Measurements from ENCODE around the gene MLPH. TPM values are rescaled to one million over a fixed set of nuclear protein-coding genes. Genes with fewer than 3 reads are reported as not detected.

MLPH gene
- polyA plus RNA-seq, 3 donors, result not detected

- peaks cover 3 to 12% of the 10 kb centered on the region in 2 donors for H3K4me1 ChIP-seq (ENCODE audit: control insufficient read depth in 1 of 2, insufficient read depth in 2 of 2, low read length in 2 of 2)
- no peak overlapping the region for H3K4me2 ChIP-seq (replicated peaks; ENCODE audit: extremely low read depth, low read length, poor library complexity, severe bottlenecking)
- 81% methylated on average over 7 of the region's 8 CpGs for WGBS (ENCODE audit: insufficient coverage)
- no peaks in the 10 kb centered on the region for H3K36me3 ChIP-seq (replicated peaks in 1 of 2; ENCODE audit: control insufficient read depth in 1 of 2, insufficient read depth in 2 of 2, low read length in 2 of 2)
- Mint-ChIP-seq H3K4me3 (no peak overlapping the region), H3K4me1 (peaks cover 18% of the 10 kb centered on the region), H3K9me3 (peaks cover 0 to 2% (median 0%) of the 10 kb centered on the region in 7 donors), H3K36me3 (no peaks in the 10 kb centered on the region), H3K27ac (peak overlapping the region in 1 of 7 donors; percentile 50), H3K27me3 (ENCODE audit: low read depth in 3 of 3) (peaks cover 0 to 21% (median 7%) of the 10 kb centered on the region in 3 donors)
- no peaks in the 10 kb centered on the region for H3K79me2 ChIP-seq (ENCODE audit: insufficient read depth, low read length)
- no peaks in the 10 kb centered on the region for H3K9me3 ChIP-seq (replicated peaks in 1 of 2; ENCODE audit: control insufficient read depth in 1 of 2, insufficient read depth in 1 of 2, low read length in 2 of 2)
- H3K27ac ChIP-seq (ENCODE audit: low read depth in 1 of 2, low read length in 2 of 2), result no peak overlapping the region
- intact Hi-C loops (cut with micrococcal nuclease), result no loop called here
- no peak for DNase-seq
- H3K4me3 ChIP-seq (replicated peaks in 1 of 3; ENCODE audit: low read depth in 2 of 3, low read length in 3 of 3), result no peak overlapping the region
- H3K27me3 ChIP-seq (ENCODE audit: control insufficient read depth in 2 of 2, insufficient read depth in 2 of 2, low read length in 2 of 2), result no peaks in the 10 kb centered on the region
- TF ChIP-seq CTCF (IDR thresholded peaks at IDR 0.05), result no peak
- H4K20me1 ChIP-seq (ENCODE audit: insufficient read depth, low read length), result no peaks in the 10 kb centered on the region
- no peak overlapping the region for H2AFZ ChIP-seq (ENCODE audit: insufficient read depth, low read depth, low read length, poor library complexity, severe bottlenecking)
- no peak overlapping the region for H3K9ac ChIP-seq (ENCODE audit: insufficient read depth, low read length, poor library complexity, severe bottlenecking)
Measured at GRCh38 chr2:237438080-237438940, 48.7 kb upstream of the MLPH start.

GRCh38 chr2:237440819-237441281 is 46.2 kb upstream of the MLPH start:
- no peak overlapping the region for H3K27ac Mint-ChIP-seq
- Histone ChIP-seq H3K9me3 (replicated peaks in 1 of 2; ENCODE audit: control insufficient read depth in 1 of 2, insufficient read depth in 1 of 2, low read length in 2 of 2) (no peaks in the 10 kb centered on the region), H3K36me3 (replicated peaks in 1 of 2; ENCODE audit: control insufficient read depth in 1 of 2, insufficient read depth in 2 of 2, low read length in 2 of 2) (no peaks in the 10 kb centered on the region), H3K27me3 (ENCODE audit: control insufficient read depth in 2 of 2, insufficient read depth in 2 of 2, low read length in 2 of 2) (no peaks in the 10 kb centered on the region), H3K4me2 (replicated peaks; ENCODE audit: extremely low read depth, low read length, poor library complexity, severe bottlenecking) (no peak overlapping the region), H4K20me1 (ENCODE audit: insufficient read depth, low read length) (no peaks in the 10 kb centered on the region), H3K27ac (ENCODE audit: low read depth in 1 of 2, low read length in 2 of 2) (no peak overlapping the region), H3K4me3 (replicated peaks in 1 of 3; ENCODE audit: low read depth in 2 of 3, low read length in 3 of 3) (no peak overlapping the region), H3K4me1 (ENCODE audit: control insufficient read depth in 1 of 2, insufficient read depth in 2 of 2, low read length in 2 of 2) (no peaks in the 10 kb centered on the region), H3K9ac (ENCODE audit: insufficient read depth, low read length, poor library complexity, severe bottlenecking) (no peak overlapping the region), H2AFZ (ENCODE audit: insufficient read depth, low read depth, low read length, poor library complexity, severe bottlenecking) (no peak overlapping the region), H3K79me2 (ENCODE audit: insufficient read depth, low read length) (no peaks in the 10 kb centered on the region)
- intact Hi-C loops (cut with micrococcal nuclease), result no loop called here
- no peak overlapping the region for H3K4me3 Mint-ChIP-seq
- TF ChIP-seq CTCF (IDR thresholded peaks at IDR 0.05), result no peak
- no CpG with 5 or more reads among the region's 2 CpGs for WGBS (ENCODE audit: insufficient coverage)
- H3K27me3 Mint-ChIP-seq (ENCODE audit: low read depth in 3 of 3), result peaks cover 2 to 7% (median 7%) of the 10 kb centered on the region in 3 donors
- peaks cover 2% of the 10 kb centered on the region for H3K4me1 Mint-ChIP-seq
- H3K9me3 Mint-ChIP-seq, result peaks cover 0 to 2% (median 0%) of the 10 kb centered on the region in 7 donors
- no peak for DNase-seq
- H3K36me3 Mint-ChIP-seq, result no peaks in the 10 kb centered on the region

All from CD14-positive monocyte (primary cell).